Left ventricle myocardium inferior (tissue), 1 donor: Measurements from ENCODE around the gene KRTAP10-5. TPM values are rescaled to one million over a fixed set of nuclear protein-coding genes. Genes with fewer than 3 reads are reported as not detected.
"Not testable (repeated sequence)": the region's sequence is repeated elsewhere in the genome, so short reads cannot be mapped to it uniquely, and the experiment has no call there.

ENCODE experiments used
- DNase-seq: peaks from one replicate; pipeline ENCODE4 v3.0.0-alpha.2; 2020
- H3K27ac ChIP-seq: fragments of 200-600 bp; replicated peaks from 2 replicates; pipeline ENCODE4 v1.8.0; 2021
- H3K27me3 ChIP-seq: fragments of 200-600 bp; 2 replicates; pipeline ENCODE4 v1.8.0; 2021; ENCODE audit warnings: low read depth
- H3K36me3 ChIP-seq: fragments of 200-600 bp; 2 replicates; pipeline ENCODE4 v1.8.0; 2021
- H3K4me1 ChIP-seq: fragments of 200-600 bp; 2 replicates; pipeline ENCODE4 v1.8.0; 2021
- H3K4me3 ChIP-seq: fragments of 200-600 bp; 2 replicates; pipeline ENCODE4 v1.8.0; 2021; ENCODE audit warnings: mild to moderate bottlenecking, moderate library complexity
- H3K9me3 ChIP-seq: fragments of 200-600 bp; replicated peaks from 2 replicates; pipeline ENCODE4 v1.8.0; 2021
- intact Hi-C: fragments of 100-400 bp; cut with micrococcal nuclease; formaldehyde crosslinking; loops from one replicate; pipeline ENCODE4 v1.11.0; 2022
- total RNA-seq: library from RNA; stranded (reverse); fragmentation: NEBNext Ultra II Directional; extraction: Animal tissue kit (Norgen Biotek cat#: 25700); gene quantifications from one replicate; pipeline ENCODE4 v1.2.1, GENCODE V29; 2021
- TF ChIP-seq, protein P1 (sequence below): fragments of 200-600 bp; IDR thresholded peaks from 2 replicates; pipeline ENCODE4 v1.8.0; 2021; ENCODE audit warnings: antibody characterized with exemption, mild to moderate bottlenecking, borderline replicate concordance
- donor health status: DM: no; HTN: yes; CAD: no; lungs with severe emphysema.

KRTAP10-5 gene
- total RNA-seq, 1 donor from 2014 or later: not detected

DNA sequence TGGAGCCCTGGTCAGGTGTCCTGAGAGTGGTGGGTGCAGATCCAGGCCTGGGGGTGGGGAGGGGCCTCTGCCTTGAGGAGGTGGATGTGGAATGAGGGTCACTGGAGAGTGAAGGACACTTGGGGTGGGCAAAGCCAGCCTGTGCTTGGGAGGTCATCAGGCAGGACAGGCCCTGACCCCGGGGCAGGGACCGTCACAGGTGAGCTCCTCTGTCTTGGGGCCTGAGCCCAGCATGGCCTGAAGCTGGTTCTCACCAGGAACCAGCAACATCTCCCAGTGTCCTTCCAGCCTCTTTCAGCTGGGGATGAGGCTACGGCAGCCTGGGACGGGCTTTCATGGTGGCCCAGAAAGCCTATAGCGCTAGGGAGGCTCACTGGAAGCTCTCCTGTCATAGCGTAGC, 28.3 kb downstream of the KRTAP10-5 start:
- H3K9me3 ChIP-seq: peaks cover 3% of the 10 kb centered on the region
- no peak overlapping the region for H3K4me3 ChIP-seq
- TF ChIP-seq, protein P1, sequence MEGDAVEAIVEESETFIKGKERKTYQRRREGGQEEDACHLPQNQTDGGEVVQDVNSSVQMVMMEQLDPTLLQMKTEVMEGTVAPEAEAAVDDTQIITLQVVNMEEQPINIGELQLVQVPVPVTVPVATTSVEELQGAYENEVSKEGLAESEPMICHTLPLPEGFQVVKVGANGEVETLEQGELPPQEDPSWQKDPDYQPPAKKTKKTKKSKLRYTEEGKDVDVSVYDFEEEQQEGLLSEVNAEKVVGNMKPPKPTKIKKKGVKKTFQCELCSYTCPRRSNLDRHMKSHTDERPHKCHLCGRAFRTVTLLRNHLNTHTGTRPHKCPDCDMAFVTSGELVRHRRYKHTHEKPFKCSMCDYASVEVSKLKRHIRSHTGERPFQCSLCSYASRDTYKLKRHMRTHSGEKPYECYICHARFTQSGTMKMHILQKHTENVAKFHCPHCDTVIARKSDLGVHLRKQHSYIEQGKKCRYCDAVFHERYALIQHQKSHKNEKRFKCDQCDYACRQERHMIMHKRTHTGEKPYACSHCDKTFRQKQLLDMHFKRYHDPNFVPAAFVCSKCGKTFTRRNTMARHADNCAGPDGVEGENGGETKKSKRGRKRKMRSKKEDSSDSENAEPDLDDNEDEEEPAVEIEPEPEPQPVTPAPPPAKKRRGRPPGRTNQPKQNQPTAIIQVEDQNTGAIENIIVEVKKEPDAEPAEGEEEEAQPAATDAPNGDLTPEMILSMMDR: no peak
- peaks cover 89% of the 10 kb centered on the region for H3K27me3 ChIP-seq
- H3K36me3 ChIP-seq: no peaks in the 10 kb centered on the region
- no peak for DNase-seq
- no peaks in the 10 kb centered on the region for H3K4me1 ChIP-seq
- no peak overlapping the region for H3K27ac ChIP-seq
- intact Hi-C loops: no loop called here

DNA sequence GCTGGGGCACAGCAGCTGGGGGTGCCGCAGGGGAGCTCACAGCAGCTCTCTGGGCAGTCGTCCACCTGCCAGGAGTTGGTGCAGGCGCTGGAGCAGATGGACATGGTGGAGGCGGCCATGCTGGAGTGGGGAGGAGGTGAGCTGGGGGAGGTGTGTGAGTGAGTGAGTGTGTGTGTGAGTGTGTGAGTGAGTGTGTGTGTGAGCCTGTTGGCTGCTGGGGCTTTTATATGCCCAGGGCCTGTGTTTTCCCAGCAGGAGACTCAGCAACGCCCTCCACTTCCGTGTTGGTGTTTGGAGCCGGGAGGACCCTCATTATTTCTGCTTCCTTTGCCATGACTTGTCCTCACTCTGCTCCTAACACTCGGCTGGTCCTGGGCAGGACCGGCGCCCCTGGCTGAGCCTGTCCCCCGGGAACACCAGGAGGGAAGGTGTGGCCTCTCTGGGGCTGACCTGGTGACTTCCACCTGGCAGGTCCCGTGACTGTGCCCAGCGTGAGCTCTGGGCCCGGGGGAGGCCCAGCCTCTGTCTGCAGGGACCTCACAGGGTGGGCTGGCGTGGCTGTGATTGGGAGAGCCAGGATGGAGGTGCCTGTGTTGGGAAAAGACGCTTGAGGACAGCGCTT, 29.0 kb downstream of the KRTAP10-5 start, which contains the start of gene KRTAP10-2:
TSS of gene KRTAP10-2 (minus strand) at position 166 of the 622 bp plus-strand sequence. CDS start at position 119, 47 bp downstream.
- H3K27ac ChIP-seq: no peak within 1 kb of the TSS
- intact Hi-C loops: no loop called here
- DNase-seq: no peak
- H3K36me3 ChIP-seq: no peaks in the 10 kb centered on the region
- no peaks in the 10 kb centered on the region for H3K4me1 ChIP-seq
- H3K9me3 ChIP-seq: peaks cover 10% of the 10 kb centered on the region
- TF ChIP-seq, protein P1: no peak
- H3K4me3 ChIP-seq: no peak within 1 kb of the TSS
- peaks cover 83% of the 10 kb centered on the region for H3K27me3 ChIP-seq

- Histone ChIP-seq H3K4me3 (no peak overlapping the region), H3K36me3 (no peaks in the 10 kb centered on the region), H3K4me1 (no peaks in the 10 kb centered on the region), H3K9me3 (peaks cover 16% of the 10 kb centered on the region), H3K27me3 (peaks cover 77% of the 10 kb centered on the region), H3K27ac (no peak overlapping the region)
- intact Hi-C loops: no loop called here
- TF ChIP-seq, protein P1: no peak
- no peak for DNase-seq
These were observed 29.6 kb downstream of the KRTAP10-5 start for GRCh38 chr21:44550807-44551206.

- H3K36me3 ChIP-seq, H3K4me3 ChIP-seq, H3K27ac ChIP-seq, intact Hi-C loops, H3K4me1 ChIP-seq, DNase-seq: not testable (repeated sequence)
- Histone ChIP-seq H3K9me3 (peaks cover 19% of the 10 kb centered on the region), H3K27me3 (peaks cover 72% of the 10 kb centered on the region)
These were observed 30.1 kb downstream of the KRTAP10-5 start for GRCh38 chr21:44550285-44550684.

DNA sequence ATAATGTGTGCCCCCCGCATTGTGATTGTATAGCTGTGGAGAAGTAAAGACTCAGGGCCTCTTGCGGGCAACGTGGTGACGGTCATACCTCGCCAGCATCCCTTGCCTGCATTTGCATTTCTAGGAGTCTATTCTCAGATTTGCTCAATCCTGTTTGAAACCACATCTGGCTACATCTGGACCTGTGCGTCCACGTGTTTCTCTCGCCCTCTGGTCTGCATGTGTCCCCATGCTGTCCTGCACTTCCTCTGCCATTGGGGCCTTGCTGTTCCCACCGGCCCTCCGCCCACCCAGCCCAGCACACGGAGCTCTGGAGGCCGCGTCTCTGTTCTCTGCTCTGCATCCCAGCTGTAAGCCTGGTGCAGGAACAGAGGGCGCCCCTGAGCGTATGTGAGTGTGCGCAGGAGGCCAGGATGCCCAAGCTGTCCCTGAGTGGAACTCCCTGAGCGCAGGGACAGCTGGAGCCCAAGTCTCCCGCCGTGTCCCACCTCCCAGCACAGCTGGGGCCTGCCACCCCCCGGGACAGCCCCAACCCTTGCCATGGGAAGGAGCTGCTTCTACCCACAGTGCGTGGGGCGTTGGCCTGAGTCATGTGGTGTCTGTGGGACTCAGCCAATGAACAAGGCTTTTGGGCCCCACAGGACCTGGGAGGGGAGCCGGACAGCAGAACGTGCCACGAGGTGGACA, 30.7 kb downstream of the KRTAP10-5 start:
- Histone ChIP-seq H3K36me3 (no peaks in the 10 kb centered on the region), H3K27ac (no peak overlapping the region), H3K9me3 (peaks cover 19% of the 10 kb centered on the region), H3K4me3 (no peak overlapping the region), H3K27me3 (peaks cover 65% of the 10 kb centered on the region), H3K4me1 (no peaks in the 10 kb centered on the region)
- intact Hi-C loops: no loop called here
- TF ChIP-seq, protein P1: no peak
- DNase-seq: no peak

- Histone ChIP-seq H3K27ac (no peak overlapping the region), H3K9me3 (peaks cover 19% of the 10 kb centered on the region), H3K4me3 (no peak overlapping the region), H3K4me1 (no peaks in the 10 kb centered on the region), H3K36me3 (no peaks in the 10 kb centered on the region), H3K27me3 (peaks cover 59% of the 10 kb centered on the region)
- no peak for DNase-seq
- intact Hi-C loops: no loop called here
- TF ChIP-seq, protein P1: no peak
These were observed 31.5 kb downstream of the KRTAP10-5 start for GRCh38 chr21:44548922-44549321.
